Dedifferentiated amniotic fluid mesenchymal stem cell (primary cell): ENCODE data around the gene KIF1A.

ENCODE experiments used
- DNase-seq: peaks from one replicate; pipeline ENCODE4 v3.0.0-alpha.2; 2016; ENCODE audit errors: extremely low spot score

Gene KIF1A

GRCh38 chr2:240767341-240767740, 52.7 kb downstream of the KIF1A start:
- DNase-seq: no peak

DNA sequence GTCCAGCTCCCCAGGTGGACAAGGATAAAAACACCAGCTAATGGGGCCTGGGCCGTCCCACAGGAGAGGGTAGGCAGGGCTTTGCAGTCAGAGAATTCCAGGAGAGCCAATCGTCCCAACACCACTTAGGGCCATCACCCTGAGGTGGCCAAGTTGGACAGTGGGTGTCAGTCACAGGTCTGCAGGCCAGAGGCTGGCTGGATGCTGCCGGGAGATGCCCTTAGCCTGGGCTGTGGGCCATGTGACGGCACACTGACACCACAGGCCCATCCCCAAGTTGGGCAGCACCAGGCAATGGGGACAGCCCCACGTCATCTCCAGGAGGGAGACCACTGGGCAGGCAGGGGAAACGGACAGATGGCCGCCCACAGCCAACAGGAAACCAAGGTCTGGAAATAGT, 53.9 kb downstream of the KIF1A start:
- no peak for DNase-seq

DNA sequence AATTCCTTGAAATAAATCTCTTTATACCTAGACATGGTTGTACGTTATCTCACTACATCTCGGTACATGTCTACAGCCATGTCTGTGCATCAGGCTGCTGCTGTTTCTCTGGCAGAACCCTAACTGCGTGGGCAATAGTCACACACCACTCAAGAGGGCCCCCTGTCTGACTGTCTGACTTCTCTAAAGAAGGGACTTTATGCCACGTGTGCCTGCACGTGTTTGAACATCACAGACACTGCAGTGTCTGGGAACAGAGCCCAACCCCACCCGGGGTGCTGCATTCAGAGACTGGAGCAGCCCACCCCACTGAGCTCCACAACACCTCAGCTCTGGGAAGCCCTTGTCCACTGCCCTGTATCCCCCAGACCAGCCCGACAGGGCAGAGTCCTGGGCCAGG, 55.0 kb downstream of the KIF1A start:
- DNase-seq: no peak

GRCh38 chr2:240764605-240765004, 55.4 kb downstream of the KIF1A start:
- DNase-seq: no peak

DNA sequence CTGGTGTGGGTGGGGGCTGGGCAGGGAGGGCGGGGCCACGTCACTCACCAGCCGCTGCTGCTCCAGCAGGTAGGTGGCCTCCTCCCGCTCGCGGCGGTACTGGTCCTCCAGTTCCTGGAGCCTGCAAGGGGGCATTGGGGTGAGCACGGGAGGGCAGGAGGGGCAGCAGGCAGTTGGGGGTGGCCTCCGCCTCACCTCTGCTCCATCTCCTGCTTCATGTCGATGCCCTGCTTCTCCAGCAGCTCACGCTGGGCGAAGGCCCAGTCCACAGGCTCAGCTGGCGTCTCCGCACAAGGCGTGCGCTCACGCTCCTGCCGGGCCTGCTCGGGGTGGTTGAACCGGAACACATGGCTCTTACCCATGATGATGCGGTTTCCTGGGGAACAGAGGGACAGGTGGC, 57.0 kb downstream of the KIF1A start:
- no peak for DNase-seq

DNA sequence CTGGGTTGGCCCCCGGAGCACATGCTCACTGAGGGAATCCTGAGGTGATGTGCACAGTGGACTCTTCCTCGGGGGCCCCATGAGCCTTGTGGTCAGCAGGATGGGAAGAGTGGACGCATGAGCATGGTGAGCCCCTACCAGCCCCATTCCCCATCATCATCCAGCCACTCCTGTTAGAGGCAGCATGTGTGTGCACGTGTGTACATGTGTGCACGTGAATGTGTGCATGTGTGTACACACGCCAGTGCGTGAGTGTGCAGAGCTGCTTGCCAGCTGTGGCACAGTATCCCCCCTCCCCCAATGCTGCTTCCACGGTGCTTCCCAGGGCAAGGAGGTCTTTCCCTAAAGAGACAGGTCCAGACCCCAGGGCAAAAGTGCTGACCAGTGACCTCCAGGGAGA, 57.8 kb downstream of the KIF1A start:
- no peak for DNase-seq

DNA sequence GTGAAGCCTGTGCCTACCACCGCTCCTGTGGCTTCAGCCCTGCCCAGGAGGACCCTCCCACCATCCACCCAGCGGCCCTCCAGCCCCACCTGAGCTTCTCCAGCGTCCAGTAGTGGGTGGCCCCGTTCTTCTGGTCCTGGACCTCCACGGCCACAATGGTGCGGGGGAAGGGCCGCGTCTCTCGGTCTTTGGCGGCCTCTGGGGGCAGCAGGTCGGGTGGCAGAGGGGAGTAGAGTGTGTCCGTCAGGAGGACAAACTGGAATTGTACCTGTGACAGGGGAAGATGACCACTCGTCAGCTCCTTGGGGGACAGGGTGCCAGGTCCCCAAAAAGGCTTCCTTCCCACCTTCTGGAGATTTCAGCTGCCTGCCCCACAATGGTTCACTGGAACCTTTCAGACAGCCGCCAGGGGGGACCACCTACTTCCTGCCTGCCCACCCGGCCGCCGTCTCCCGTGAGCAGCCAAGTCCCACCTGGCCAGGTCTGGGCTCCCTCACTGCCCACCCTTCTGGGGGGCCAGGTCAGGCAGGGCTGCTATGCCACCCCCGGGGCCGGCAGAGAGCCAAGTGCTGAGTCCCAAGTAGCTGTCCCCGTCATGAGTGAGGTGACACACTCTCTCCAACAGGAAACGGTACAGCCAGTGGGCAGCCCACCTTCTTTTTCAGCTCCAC, 59.3 kb downstream of the KIF1A start:
- no peak for DNase-seq

DNA sequence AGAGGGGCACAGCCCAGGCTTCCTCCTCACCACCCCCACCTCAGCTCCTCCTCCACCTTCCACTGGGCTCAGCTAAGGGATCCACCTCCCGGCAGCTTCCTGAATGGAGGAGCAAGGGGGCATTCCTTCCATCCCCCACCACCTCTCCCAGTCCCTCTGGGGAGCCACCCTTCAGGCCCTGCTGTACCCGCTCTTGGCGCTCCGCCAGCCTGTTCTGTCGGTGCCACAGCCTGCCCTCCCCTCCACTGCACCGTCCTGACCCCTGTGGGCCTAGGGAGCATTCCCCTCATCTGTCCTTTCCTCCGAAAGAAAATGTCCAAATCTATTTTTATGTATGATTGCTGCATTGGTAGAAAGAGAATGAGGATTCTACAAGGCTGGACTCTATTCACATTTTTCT, 59.9 kb downstream of the KIF1A start:
- DNase-seq: no peak

GRCh38 chr2:240759459-240759858, 60.6 kb downstream of the KIF1A start:
- DNase-seq: no peak

DNA sequence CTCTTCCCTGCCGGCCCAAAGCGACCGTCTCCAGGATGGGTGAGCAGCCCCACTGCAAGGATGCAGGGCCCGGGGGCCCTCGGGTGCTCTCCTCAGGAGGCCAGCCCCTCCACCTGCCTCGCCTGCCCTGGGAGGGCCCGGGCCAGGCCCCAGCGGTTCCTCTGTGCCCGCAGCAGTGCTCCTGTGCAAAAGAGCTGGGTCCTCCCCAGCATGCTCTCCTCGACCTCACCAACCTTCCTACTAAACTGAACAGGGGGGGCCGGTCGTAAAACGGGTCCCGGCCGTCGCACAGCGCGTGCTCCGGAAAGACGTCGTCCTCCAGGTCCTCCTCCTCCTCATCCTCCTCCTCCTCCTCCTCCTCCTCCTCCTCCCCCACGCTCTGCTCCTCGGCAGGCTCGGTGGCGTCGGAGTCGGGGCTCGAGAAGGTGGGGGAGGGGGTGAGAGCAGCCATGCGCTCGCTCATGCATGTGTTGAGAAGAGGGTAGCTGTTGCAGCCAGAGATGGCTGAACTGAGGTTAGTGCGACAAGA, 62.9 kb downstream of the KIF1A start:
- no peak for DNase-seq

DNA sequence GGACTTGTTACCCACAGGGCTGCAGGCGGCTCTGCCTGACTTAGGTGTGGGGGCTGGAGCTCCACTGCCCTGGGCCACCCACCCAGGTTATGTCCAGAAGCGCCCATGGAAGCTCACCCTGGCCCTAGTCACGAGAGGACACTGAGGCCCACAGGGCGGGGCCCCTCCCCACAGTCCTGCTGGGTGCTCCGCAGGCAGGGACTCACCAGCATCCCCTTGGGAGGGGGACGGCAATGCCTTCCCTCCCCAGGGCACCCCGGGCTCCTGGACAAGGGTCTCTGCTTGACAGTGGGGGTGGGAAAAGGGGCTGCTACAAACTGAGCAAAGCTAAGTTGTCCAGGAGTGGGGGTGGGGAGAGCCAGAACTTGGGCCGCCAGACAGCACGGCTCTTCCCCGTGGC, 67.8 kb downstream of the KIF1A start:
- no peak for DNase-seq

- no peak for DNase-seq
Measured at GRCh38 chr2:240750409-240750808, 69.6 kb downstream of the KIF1A start.

- DNase-seq: no peak
Measured at GRCh38 chr2:240749516-240749915, 70.5 kb downstream of the KIF1A start.

GRCh38 chr2:240747256-240747655, 72.8 kb downstream of the KIF1A start:
- DNase-seq: no peak

DNA sequence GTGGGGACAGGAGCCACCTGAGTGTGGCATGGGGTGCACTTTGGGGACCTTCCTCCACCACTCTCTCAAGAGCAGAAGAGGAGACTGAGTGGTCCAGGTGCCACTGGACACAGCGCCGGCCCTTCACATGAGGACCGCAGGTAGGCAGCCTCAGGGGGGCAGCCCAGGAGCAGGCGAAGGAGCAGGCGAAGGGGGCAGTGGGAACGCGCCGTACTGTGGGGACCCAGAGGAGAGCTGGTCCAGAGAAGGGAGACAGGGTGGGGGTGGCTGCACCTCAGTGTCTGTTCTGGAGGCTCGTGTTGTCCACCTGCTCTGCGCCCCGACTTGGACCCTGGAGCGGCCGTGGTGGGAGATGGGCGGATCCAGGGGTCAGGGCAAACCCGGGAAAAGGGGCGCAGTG, 73.3 kb downstream of the KIF1A start:
- no peak for DNase-seq

DNA sequence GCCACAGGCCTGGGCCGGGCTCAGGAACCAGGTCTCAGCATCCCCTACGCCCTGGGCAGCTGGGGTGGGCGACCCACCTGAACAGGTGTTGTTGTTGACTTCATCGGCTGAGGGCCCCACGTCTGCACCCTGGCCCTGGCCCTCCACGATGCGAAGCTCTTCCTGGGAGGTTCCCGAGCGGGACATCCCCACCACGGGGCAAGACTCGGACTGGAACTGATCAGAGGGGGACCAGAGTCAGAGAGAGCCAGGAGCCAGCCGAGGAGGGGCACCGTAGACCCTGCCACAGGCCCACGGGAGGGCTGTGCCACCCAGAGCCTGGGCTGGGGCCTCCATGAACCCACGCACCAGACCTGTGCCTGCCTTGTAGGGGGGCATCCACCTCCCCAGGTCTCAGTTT, 74.1 kb downstream of the KIF1A start:
- DNase-seq: no peak

DNA sequence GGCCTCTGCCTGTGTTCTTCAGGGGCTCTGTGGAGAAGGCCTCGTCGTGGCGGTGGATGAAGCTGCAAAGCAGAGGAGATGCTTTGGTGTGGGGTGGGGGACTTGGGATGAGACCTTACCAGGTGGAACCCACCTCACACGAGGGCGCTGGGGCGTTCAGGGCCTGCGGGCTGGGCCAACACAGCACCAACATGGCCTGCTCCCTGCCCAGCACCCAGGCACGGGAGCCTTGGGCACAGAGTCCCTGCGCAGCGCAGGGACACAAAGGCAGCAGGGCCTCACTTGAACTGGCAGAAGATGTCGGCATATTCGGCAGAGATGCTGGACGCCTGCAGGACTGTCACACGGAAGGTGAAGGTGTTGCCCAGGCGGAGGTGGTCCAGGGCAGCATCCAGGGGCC, 74.6 kb downstream of the KIF1A start:
- no peak for DNase-seq

DNA sequence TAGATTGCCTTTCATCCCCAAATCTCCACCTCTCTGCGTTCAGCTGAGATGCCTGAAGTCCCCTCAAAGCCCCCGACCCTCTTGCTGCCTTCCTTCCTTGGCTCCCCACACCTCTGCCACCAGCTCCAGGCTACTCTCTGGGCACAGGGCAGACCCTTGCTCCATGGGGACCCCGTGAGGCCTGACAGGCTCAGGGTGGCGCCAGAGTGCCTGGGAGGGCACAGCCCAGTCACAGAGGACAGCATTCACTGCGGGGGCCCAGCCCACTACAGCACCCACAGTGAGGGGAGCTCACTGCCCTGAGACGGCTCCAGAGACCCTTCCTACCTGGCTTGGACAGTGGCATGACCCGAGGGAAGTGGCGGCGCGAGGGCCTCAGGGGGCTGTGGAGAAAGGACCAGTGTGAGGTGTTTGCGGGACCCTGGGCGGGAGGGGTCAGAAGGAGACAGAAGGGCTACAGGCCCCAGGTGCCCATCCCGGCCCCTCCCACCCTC, 77.4 kb downstream of the KIF1A start:
- DNase-seq: no peak

- no peak for DNase-seq
Measured at GRCh38 chr2:240741091-240741490, 78.9 kb downstream of the KIF1A start.

DNA sequence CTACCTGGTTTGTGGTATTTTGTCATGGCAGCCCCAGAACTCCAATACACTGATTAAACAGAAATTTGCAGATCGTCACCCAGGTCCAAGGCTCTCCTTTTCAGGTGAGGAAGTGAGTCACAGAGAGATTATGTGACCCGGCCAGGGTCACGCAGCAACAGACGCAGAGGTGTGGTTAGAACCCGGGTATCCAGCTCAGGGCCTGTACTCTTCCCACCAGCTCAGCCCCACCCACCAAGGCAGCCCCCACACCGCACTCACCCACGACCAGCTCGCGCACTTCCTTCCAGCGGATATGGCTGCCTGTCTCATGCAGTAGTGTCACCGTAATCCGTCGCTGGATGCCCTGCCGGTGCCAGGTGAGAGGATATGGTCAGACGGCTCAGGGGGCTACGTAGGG, 80.2 kb downstream of the KIF1A start:
- no peak for DNase-seq

- DNase-seq: no peak
Measured at GRCh38 chr2:240737958-240738357, 82.1 kb downstream of the KIF1A start.

DNA sequence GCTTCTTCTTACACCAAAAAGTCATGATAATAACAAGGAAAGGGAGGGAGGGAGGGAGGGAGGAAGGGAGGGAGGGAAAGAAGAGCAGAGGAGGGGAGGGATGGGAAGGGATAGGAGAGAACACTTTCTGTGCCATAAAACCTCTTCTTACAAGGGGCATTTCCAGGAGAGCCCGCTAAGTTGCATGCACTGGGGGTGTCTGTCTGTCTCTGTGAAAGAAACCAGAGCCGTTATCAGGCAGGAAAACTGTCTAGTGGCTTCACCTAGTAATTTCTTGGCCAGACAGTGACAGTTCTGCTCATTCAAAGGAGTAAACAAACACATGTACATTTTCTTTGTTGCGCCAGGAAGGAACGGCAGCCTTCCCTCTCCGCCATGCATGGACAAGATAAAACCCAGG, 82.5 kb downstream of the KIF1A start:
- DNase-seq: no peak

DNA sequence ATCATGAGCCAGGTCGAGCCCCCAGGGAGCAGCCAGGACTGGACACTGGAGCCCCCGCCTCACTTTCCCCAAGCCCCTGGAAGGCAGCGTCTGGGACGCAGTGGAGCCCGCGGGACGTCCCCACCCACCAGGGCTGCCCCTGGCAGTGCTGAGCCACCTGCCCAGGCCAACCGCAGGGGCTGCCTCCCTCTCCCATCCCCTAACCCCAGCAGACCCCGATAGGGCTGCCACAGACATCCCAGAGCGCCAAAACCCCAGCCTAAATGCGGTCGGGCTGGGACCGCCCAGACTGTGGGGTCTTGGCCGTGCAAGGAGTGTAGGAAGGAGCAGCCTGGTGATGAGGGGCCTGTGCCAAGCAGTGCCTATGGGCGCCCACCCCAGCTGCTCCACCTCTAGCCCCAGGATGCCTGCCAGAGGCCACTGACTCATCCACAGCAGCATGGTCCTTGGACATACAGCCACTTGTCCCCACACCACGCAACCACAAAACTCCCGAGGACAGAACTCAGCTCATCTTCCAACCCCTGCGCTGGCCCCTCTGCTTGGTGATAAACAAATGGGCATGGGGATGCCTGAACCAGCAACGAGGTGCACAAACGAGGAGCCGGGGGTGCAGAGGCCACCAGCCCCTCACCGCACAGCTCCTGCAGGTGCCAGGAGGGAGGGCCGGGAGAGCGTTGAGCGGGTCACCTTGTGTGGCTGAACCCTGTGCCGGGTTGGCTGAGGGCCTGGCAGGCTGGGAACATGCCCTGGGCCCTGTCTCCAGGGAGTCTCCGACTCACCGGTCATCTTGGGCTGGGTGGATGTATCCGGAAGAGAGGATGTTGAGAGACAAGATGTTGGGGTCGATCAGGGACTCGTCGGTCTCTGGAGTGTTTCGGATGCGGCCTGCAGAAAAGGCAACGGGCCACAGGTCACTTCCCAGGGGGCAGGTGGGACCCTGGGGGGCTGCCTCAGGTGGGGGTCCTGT, 83.5 kb downstream of the KIF1A start:
- DNase-seq: no peak
